GOT3 (cell line): ENCODE results near the gene ZNF438.
"Not testable (repeated sequence)": the region's sequence is repeated elsewhere in the genome, so short reads cannot be mapped to it uniquely, and the experiment has no call there.

Experiments used
- DNase-seq: peaks from one replicate; lab custom pipeline; 2025; ENCODE audit warnings: mixed read lengths; lab: John Stamatoyannopoulos, UW

ZNF438 gene

DNA sequence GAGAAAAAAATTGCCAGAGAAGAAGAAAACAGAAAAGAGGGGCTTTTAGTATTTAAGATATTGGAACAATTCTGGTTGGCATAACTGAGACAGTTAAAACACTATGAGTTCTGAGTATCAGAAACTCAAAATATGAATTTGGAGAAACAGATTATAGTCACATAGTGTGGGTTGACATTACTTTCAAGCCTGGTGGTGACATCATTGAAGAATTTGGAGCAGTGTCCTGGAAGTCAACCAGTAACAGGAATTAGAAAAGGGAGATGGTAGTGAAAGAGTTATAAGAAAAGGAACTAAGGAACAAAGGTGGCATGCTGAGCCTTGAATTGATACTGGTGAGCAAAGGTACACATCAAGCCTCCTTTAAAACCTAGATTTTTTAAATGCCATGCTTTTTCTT lies 88.2 kb downstream of the ZNF438 start:
- no peak for DNase-seq

DNA sequence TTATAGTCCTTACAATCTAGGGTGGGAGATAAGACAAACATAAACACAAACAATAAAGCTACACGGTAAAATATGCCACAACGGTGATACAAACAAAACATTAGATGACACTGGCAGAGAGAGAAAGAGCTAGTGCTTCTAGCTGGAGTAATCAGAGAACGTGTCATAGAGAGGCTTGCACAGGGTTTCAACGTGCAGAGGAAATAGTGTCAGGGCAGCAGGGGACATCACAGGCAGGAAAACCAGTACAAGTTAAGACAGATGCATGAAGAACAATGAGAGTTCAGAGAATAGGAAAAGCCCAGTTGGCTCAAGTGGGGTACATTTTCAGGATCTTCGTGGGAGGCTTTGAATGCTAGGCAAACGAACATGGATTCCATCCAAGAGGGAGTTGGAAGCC lies 91.4 kb downstream of the ZNF438 start:
- no peak for DNase-seq

DNA sequence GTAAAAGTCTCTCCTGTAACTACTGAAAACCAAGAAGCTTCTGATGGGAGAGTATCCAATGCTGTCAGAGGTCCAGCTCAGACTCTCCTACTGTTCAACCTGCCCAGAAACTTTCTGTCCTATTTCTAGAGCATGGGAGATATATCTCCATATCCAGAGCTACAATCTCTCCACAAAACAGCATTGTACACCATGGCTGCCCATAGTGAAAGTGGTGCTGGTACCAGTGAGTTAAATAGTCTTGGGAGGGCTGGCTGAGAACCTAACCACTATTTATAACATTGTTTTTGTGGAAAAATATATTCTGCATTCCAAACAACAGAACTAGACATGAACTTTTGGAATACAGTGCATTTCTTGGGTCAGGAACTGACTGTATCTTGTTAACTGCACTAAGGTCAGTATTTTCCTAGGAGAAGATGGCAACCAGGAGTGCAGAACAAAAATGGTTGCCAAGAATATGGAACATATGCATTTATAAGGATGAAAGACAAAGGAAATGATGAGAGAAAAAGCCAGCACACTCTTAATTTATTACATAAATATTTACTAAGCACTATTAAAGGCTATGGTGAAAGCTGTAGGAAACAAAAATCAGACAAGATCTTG lies 91.9 kb downstream of the ZNF438 start:
- no peak for DNase-seq

DNA sequence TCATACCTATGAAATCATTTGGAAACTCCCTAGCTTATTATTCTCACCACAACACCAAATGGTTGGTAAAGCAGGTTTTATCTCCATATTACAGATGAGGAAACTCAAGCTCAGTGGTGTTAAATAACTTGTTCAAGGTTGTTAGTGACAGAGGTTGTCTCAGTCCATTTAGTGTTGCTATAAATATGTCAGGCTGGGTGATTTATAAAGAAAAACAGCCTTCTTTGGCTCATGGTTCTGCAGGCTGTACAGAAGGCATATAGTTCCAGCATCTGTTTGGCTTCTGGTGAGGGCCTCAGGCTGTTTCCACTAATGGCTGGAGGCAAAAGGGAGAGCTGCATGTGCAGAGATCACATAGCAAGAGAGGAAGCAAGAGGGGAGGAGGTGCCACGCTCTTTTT lies 96.6 kb downstream of the ZNF438 start:
- DNase-seq, result no peak

DNA sequence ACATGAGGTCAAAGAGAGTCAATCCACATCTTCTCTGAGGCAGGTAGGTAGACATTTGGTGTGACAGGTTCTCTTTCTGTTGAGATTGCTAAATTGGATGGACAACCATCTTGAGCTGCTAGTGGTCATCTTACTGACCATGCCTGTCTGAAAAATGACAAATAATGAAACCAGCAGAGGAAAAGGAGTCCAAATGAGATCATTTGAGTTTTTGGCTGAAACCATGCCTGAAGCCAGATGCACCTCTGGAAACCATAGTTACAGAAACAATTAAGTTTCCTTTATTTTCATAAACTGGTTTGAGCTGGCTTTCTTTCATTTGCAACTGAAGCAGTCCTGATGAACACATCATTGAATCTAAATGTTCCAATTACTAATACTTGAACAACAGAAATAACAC lies 100.6 kb downstream of the ZNF438 start:
- DNase-seq, result no peak

DNA sequence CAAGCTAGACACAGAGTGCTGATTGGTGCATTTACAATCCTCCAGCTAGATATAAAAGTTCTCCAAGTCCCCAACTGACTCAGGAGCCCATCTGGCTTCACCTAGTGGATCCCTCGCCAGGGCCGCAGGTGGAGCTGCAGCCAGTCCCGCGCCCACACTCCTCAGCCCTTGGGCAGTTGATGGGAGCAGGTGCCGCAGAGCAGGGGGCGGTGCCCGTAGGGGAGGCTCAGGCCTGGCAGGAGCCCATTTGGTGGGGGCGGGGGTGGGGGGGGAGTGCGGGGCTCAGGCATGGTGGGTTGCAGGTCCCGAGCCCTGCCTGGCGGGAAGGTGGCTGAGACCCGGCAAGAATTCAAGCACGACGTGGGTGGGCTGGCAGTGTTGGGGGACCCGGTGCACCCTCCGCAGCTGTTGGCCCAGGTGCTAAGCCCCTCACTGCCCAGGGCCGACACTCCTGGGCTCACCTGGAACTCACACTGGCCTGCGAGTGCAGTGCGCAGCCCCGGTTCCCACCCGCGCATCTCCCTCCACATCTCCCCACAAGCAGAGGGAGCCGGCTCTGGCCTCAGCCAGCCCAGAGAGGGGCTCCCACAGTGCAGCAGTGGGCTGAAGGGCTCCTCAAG lies 101.7 kb downstream of the ZNF438 start:
- DNase-seq, result no peak

DNA sequence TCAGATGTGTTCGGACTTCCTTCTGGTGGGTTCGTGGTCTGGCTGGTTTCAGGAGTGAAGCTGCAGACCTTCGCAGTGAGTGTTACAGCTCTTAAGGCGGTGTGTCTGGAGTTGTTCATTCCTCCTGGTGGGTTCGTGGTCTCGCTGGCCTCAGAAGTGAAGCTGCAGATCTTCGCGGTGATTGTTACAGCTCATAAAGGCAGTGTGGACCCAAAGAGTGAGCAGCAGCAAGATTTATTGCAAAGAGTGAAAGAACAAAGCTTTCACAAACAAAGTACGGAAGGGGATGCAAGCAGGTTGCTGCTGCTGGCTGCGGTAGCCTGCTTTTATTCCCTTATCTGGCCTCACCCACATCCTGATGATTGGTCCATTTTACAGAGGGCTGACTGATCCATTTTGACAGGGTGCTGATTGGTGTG lies 102.3 kb downstream of the ZNF438 start:
- not testable (repeated sequence) for DNase-seq

DNA sequence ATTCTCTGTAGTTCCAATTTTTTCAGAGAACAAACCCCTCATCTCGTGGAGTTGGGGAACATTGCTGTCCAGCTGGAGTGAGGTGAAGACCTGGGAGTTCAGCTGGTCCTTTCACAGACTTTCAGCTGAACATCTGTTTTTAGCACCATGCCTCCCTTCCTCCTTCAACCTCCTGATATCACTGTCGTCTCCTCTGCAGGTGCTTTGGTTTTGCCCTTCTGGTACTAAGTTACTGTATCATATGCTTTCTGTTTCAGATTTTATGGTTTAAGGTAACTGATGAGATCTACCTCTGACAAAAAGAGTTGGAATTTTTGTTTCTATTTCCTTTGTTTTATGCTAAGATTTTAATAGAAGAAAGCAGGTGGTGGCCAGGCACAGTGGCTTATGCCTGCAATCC lies 102.9 kb downstream of the ZNF438 start:
- no peak for DNase-seq

DNA sequence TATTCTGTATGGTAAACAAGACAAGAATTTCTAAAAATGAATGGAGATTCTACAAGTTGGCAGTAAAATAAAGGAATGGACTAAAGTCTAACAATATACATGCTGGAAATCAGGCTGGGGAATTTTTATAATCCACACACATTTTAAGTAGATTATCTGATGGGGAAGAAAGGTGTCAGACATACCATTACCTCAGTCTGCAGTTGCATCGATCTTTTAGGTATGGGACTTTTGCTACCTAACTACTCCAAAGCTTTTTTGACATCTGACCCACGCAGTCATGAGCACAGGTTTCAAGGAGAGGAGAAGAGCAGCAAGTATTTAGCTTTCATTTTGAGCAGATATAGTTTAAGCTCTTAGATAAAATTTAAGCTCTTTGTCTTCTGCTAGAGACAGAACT lies 113.0 kb downstream of the ZNF438 start:
- DNase-seq, result no peak

DNA sequence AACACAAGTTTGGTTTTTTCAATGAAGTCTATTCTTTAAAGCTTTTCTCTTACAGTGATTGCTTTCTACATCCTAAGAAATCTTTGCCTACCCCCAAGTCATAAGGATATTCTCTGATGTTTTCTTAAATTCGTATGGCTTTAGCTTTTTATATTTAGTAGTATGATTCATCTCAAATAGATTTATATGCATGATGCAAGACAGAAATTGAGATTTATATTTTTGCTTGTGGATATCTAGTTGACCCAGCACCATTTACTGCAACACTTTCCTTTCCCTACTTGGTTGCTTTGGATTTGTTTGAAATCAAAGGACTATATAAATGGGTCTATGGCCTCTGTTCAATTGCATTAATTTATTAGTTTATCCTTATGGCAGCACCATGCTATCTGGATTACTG lies 113.9 kb downstream of the ZNF438 start:
- no peak for DNase-seq

DNA sequence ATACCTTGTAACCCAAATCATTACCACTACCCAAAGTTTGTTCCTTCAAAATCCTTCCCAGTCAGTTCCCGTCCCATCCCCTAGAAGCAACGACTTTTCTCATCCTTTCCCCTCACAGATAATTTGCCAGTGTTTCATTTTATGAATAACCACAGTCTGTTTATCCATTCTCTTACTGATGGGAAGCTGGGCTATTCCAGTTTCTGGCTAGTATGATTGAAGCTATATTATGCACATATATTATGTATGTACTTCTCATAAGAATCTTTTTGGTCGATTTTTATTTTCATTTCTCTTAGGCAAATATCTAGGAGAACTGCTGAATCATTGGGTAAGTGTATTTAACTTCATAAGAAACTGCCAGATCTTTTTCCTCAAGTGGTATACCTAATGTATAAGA lies 114.6 kb downstream of the ZNF438 start:
- no peak for DNase-seq

DNA sequence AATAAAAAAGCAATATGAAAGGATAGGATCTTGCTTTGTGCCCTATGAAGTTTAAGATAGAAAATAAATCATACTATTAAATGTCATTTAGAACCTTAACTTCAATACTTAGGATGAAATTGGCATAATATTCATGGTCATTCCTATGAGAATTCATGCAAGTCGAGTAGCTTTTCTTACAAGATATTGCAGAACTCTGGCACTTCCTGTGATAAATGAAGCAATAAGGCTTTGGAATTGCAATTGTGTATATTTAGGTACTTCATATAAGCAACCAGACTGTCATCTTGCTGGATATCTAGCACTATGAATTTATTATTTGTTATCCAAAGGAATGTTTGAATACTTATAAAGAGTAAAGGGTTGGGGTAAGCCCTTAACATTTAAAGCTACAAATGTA lies 116.5 kb downstream of the ZNF438 start:
- no peak for DNase-seq

DNA sequence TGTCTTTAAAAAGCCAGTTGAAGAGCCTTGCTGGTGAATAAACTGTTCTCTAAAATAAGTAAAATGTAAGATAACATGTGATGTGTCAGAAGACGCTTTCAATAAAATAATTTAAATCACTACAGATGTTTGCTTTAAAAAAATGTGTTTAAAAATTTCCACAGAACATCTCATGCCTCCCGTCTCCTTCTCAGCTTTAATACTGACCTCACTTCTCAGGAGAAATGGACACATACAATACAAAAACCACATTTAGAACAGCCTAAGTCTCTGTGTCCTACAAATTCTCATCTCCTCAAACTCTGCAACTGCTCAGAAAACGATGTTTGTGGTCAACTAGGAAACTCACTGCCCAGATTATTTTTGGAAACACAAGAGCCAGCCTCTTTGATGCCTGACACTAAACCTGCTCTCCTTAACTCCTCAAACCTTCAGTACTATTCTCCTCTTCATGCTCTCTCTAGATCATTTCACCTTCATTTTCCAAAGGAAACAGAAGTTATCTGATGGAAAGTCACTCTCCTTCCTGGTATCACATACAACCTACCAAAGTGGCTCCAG lies 120.3 kb downstream of the ZNF438 start:
- no peak for DNase-seq

DNA sequence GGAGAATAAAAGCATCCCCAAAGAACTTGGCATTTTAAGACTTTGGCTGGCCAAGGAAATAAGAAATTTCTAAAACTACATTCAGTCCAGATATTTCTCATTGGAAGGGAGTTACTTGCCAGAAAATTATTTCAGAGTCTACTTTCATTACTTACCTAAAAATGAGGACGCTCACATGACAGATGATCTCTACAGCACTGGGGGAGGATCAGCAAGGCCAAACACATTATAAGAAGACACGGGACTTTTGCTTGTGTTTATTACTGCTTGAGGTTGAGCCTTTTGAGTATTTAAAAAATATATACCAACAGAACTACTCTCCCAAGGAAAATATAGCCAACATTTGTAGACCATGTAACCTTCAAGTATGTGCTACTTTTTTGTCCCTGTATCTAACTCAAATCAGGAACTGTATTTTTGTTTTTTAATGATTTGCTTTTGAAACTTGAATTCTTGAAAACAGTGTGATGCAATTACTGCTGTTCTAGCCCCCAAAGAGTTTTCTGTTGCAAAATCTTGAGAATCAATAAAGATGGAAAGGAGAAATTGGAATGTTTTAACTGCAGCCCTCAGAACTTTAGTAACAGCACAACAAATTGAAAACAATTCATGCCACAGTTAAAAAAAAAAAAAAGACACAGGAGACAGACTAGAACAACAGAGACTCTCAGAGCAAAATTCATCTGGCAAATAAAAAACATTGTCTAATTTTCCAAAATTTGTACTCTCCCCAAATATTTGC lies 128.1 kb downstream of the ZNF438 start:
- DNase-seq, result no peak

DNA sequence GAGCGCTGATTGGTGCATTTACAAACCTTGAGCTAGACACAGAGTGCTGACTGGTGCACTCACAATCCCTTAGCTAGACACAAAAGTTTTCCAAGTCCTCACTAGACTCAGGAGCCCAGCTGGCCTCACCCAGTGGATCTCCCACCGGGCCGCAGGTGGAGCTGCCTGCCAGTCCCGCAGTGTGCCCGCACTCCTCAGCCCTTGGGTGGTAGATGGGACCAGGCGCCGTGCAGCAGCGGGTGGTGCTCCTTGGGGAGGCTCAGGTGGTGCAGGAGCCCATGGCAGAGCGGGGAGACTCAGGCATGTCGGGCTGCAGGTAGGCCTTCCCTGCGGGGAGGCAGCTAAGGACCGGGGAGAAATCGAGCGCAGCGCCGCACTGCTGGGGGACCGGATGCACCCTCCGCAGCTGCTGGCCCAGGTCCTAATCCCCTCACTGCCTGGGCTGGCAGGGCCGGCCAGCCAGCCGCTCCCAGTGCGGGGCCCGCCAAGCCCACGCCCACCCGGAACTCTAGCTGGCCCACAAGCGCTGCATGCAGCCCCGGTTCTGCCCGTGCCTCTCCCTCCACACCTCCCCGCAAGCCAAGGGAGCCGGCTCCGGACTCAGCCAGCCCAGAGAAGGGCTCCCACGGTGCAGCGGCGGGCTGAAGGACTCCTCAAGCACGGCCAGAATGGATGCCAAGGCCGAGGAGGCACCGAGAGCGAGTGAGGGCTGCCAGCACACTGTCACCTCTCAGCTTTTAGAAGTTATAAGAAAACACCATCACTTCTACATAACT lies 128.9 kb downstream of the ZNF438 start:
- DNase-seq, result no peak

DNA sequence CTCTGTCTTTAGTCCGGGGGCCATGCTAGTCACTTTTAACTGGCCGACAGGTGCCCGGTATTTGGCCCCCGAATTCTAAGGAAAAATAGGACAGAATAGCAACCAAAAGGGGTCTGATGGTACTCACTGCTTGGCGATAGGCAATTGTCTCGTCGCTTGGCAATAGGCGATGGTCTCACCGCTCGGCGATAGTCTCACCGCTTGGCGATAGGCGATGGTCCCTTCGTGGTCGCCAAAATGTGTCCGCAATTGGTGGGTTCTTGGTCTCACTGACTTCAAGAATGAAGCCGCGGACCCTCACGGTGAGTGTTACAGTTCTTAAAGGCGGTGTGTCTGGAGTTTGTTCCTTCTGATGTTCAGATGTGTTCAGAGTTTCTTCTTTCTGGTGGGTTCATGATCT lies 130.2 kb downstream of the ZNF438 start:
- DNase-seq, result not testable (repeated sequence)

DNA sequence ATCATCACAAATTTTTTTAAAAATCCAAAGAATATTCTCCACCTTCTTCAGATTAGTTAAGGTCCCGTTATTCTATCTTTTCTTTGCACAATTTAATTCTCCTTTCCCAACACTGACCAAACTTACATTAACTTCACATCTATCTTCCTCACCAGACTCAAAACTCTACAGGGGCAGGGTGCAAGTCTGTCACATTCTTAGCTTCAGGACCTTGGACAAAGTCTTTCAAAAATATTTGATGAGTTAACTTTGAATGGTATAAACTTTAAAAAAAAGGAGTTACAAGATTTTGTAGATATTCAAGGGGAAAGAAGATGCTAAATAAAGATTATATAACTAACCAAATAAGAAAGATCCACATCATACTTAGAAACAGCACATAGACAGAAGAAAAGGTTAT lies 132.7 kb downstream of the ZNF438 start:
- no peak for DNase-seq

DNA sequence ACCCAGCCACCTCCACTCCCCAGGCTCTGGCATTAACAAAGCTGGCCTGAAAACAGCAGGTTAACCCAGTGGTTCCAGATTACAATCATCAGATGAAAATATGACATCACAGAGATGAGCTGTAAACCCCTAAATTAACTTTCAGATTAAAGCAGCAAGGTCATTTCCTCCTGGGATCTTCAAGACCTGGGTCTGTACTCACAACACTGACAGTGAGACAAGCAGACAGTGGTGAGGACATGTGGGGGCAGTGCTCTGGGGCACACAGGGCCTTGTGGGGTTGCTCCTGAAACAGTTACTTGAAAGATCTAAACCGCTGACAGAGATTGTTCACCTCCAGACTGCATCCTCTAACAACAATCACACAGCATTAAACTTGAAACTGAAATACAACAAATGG lies 134.1 kb downstream of the ZNF438 start:
- DNase-seq, result no peak

DNA sequence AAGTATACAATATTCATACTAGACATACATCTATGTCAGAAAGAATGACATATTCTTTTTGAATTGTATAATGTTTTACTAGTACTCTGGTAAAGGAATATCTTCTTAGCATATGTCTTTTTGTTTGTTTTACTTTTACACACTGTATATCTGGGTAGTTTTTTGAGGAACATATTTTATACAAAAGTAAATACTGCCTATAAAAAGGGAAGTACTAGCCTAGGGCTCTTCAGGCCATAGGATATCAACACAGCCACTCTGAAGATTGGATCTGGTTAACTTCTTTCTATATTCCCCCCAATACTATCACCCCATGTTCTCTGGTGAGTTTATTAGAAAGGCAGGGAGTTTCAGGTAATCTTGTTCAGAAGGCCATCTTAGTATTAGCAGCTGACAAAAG lies 134.6 kb downstream of the ZNF438 start:
- no peak for DNase-seq

DNA sequence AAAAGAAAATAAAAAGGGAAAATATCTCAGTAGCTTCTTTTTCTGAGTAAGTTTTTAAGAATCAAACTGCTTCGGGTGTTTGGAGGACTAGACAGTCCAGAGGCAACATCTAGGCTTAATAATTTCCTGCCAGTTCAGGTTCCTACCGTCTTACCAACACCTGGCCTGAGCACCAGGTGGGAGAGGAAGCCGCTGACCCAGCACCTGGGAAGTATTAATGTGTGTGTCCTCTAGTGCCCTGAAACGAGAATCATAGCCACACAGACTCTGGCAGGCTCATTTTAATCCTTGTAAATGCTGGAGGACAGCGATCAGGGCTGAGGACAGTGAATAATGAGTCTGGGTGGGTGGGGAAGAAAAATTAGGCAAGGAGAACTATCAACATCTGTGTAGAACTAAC lies 137.4 kb downstream of the ZNF438 start:
- DNase-seq, result no peak

DNA sequence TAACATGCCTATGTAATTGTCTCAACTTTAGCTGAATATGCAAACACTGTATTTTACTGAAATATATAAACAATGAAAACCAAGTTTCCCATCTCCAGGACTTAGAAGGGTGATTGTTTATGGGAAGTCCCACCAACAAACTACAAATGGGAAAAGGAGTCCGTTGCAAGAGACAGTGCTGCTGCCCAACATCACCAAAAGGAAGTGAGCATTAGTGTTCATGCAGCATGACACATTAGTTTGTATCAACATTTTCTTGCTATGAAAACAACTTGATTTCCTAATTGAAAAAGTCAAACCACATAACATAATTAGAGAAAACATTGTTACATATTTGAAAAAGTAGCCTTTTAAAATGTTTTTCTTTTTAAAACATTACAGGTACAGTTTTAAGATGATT lies 138.5 kb downstream of the ZNF438 start:
- no peak for DNase-seq

DNA sequence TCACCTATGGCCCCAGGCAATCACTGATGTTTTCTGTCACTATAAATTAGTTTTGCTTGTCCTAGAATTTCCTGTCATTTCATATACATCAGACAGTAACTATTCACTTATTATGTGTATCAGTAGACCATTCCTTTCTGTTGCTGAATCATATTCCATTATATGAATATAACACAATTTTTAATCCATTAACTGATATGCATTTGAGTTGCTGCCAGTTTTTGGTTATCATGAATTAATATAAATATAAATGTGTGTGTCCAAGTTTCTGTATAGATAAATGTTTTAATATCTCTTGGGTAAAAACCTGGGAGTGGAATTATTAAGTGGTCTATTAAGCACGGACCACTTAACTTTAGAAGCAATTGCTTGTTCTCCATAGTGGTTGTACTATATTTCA lies 143.8 kb downstream of the ZNF438 start:
- no peak for DNase-seq
